Measurements from ENCODE around the gene DPH2.

The DPH2 gene

GRCh38 chr1:43952731-43953346 is 17.0 kb upstream of the DPH2 start:
- no peak for TF ChIP-seq EZH2phosphoT487 (IDR thresholded peaks at IDR 0.05; ENCODE audit: borderline replicate concordance, low read length)
- Histone ChIP-seq H3K79me2 (ENCODE audit: control insufficient read depth, low read length) (peaks cover 36% of the 10 kb centered on the region), H3K9me3 (ENCODE audit: control insufficient read depth, insufficient read depth, low read length) (no peaks in the 10 kb centered on the region), H3K4me2 (ENCODE audit: low read length) (no peak overlapping the region), H3K4me3 (ENCODE audit: low read length) (no peak overlapping the region), H3F3A (ENCODE audit: control insufficient read depth, insufficient read depth) (no peaks in the 10 kb centered on the region), H3K27ac (ENCODE audit: low read depth, low read length) (no peak overlapping the region), H3K4me1 (ENCODE audit: control insufficient read depth, low read length) (peaks cover 9% of the 10 kb centered on the region), H3K36me3 (ENCODE audit: control insufficient read depth, low read length) (peaks cover 30% of the 10 kb centered on the region), H4K20me1 (ENCODE audit: control insufficient read depth, insufficient read depth, low read depth, low read length) (no peaks in the 10 kb centered on the region), H3K9me2 (replicated peaks; ENCODE audit: control insufficient read depth, low read length) (no peaks in the 10 kb centered on the region), H3K27me3 (ENCODE audit: control insufficient read depth, low read length) (no peaks in the 10 kb centered on the region)

GRCh38 chr1:43953361-43953760 is 16.4 kb upstream of the DPH2 start:
- TF ChIP-seq EZH2phosphoT487 (IDR thresholded peaks at IDR 0.05; ENCODE audit: borderline replicate concordance, low read length) = no peak
- TF ChIP-seq CTCF (IDR thresholded peaks at IDR 0.05; ENCODE audit: low read depth, low read length, poor library complexity, severe bottlenecking) = no peak
- H3K9me3 ChIP-seq (ENCODE audit: control insufficient read depth, insufficient read depth, low read length) = no peaks in the 10 kb centered on the region
- no peaks in the 10 kb centered on the region for H4K20me1 ChIP-seq (ENCODE audit: control insufficient read depth, insufficient read depth, low read depth, low read length)
- H3K36me3 ChIP-seq (ENCODE audit: control insufficient read depth, low read length) = peaks cover 35% of the 10 kb centered on the region
- no peaks in the 10 kb centered on the region for H3K9me2 ChIP-seq (replicated peaks; ENCODE audit: control insufficient read depth, low read length)
- H3K27me3 ChIP-seq (ENCODE audit: control insufficient read depth, low read length) = no peaks in the 10 kb centered on the region
- H3K79me2 ChIP-seq (ENCODE audit: control insufficient read depth, low read length) = peaks cover 31% of the 10 kb centered on the region
- H3F3A ChIP-seq (ENCODE audit: control insufficient read depth, insufficient read depth) = no peaks in the 10 kb centered on the region
- no peak overlapping the region for H3K27ac ChIP-seq (ENCODE audit: low read depth, low read length)
- no peak overlapping the region for H3K4me3 ChIP-seq (ENCODE audit: low read length)
- H3K4me1 ChIP-seq (ENCODE audit: control insufficient read depth, low read length) = peaks cover 4% of the 10 kb centered on the region
- no peak overlapping the region for H3K4me2 ChIP-seq (ENCODE audit: low read length)

- Histone ChIP-seq H3K9me3 (ENCODE audit: control insufficient read depth, insufficient read depth, low read length) (no peaks in the 10 kb centered on the region), H4K20me1 (ENCODE audit: control insufficient read depth, insufficient read depth, low read depth, low read length) (no peaks in the 10 kb centered on the region), H3K4me3 (ENCODE audit: low read length) (no peak overlapping the region), H3K27me3 (ENCODE audit: control insufficient read depth, low read length) (no peaks in the 10 kb centered on the region), H3K9me2 (replicated peaks; ENCODE audit: control insufficient read depth, low read length) (no peaks in the 10 kb centered on the region), H3K4me2 (ENCODE audit: low read length) (no peak overlapping the region), H3F3A (ENCODE audit: control insufficient read depth, insufficient read depth) (no peaks in the 10 kb centered on the region), H3K36me3 (ENCODE audit: control insufficient read depth, low read length) (peaks cover 40% of the 10 kb centered on the region), H3K4me1 (ENCODE audit: control insufficient read depth, low read length) (no peaks in the 10 kb centered on the region), H3K27ac (ENCODE audit: low read depth, low read length) (no peak overlapping the region), H3K79me2 (ENCODE audit: control insufficient read depth, low read length) (peaks cover 24% of the 10 kb centered on the region)
- TF ChIP-seq CTCF (IDR thresholded peaks at IDR 0.05; ENCODE audit: low read depth, low read length, poor library complexity, severe bottlenecking) (no peak), EZH2phosphoT487 (IDR thresholded peaks at IDR 0.05; ENCODE audit: borderline replicate concordance, low read length) (no peak)
Observed at GRCh38 chr1:43954036-43954435, 15.8 kb upstream of the DPH2 start.

GRCh38 chr1:43956234-43956633 is 13.6 kb upstream of the DPH2 start:
- no peak for TF ChIP-seq EZH2phosphoT487 (IDR thresholded peaks at IDR 0.05; ENCODE audit: borderline replicate concordance, low read length)
- no peak for TF ChIP-seq CTCF (IDR thresholded peaks at IDR 0.05; ENCODE audit: low read depth, low read length, poor library complexity, severe bottlenecking)
- Histone ChIP-seq H3F3A (ENCODE audit: control insufficient read depth, insufficient read depth) (no peaks in the 10 kb centered on the region), H3K27ac (ENCODE audit: low read depth, low read length) (no peak overlapping the region), H3K4me3 (ENCODE audit: low read length) (no peak overlapping the region), H3K9me2 (replicated peaks; ENCODE audit: control insufficient read depth, low read length) (no peaks in the 10 kb centered on the region), H3K4me1 (ENCODE audit: control insufficient read depth, low read length) (no peaks in the 10 kb centered on the region), H4K20me1 (ENCODE audit: control insufficient read depth, insufficient read depth, low read depth, low read length) (no peaks in the 10 kb centered on the region), H3K36me3 (ENCODE audit: control insufficient read depth, low read length) (peaks cover 27% of the 10 kb centered on the region), H3K27me3 (ENCODE audit: control insufficient read depth, low read length) (no peaks in the 10 kb centered on the region), H3K79me2 (ENCODE audit: control insufficient read depth, low read length) (peaks cover 19% of the 10 kb centered on the region), H3K9me3 (ENCODE audit: control insufficient read depth, insufficient read depth, low read length) (no peaks in the 10 kb centered on the region), H3K4me2 (ENCODE audit: low read length) (no peak overlapping the region)
